NT2/D1 (cell line): ENCODE measurements around the gene CES2.

Experiments
- YY1 ChIP-seq: IDR thresholded peaks from 2 replicates; pipeline ENCODE4 v1.6.1; 2011; ENCODE audit not compliant: insufficient read length, insufficient read depth
- ZNF274 ChIP-seq: IDR thresholded peaks from 2 replicates; pipeline ENCODE4 v1.6.1; 2011; ENCODE audit warnings: mild to moderate bottlenecking, low read depth, low read length

- TF ChIP-seq ZNF274 (no peak), YY1 (no peak)
Measured at GRCh38 chr16:66979011-66979717, 43.8 kb downstream of the CES2 start.
